Heart left ventricle (tissue), 13 donors: ENCODE results near the gene GBX2.

Experiments used
- POLR2A ChIP-seq, 2 donors: fragments of 450-650 bp; IDR thresholded peaks; one replicate each; pipeline ENCODE4 v1.6.1; 2017; ENCODE audit warnings: antibody characterized with exemption in 2 of 2, mild to moderate bottlenecking in 2 of 2, moderate library complexity in 2 of 2
- TF ChIP-seq, protein P1 (sequence below), 12 donors: fragments of 200-600 bp; sonication (generic) in 4 of 12; IDR thresholded peaks; one replicate each; pipeline versions ENCODE4 v1.5.0 to v1.8.0; 2018 to 2022; ENCODE audit warnings: antibody characterized with exemption in 12 of 12, mild to moderate bottlenecking in 5 of 12
- donor health status: ischemic (EF 13 %, LVEDD 7.1; RV severe dilation, severe dysfunction).
- donor health status: DM: no; HTN: yes; CAD: no.
- donor health status: DM: no; HTN: no; CAD: no.
- donor health status: ischemic (EF 25% LVEDD 6.9; RV normal size, moderate dysfunction).
- donor health status: ischemic (EF 25% LVEDD 5.7; RV mildly dilated, moderate dysfunction).
- donor health status: ischemic (EF 35%, LVEDD 5.7; RV mildly dilated, moderate dysfunction).
- donor health status: nonischemic (EF 11% LVEDD 7.7; RV severe dilation, severe dysfunction).
- donor health status: DM: yes; HTN: yes; CAD: no.
- donor health status: PGD.
- donor health status: ischemic (EF 29% LVEDD 5.4; RV normal size, mild dysfunction).
- donor health status: nonischemic (EF 23%, LVEDD 6.1; RV moderate dilation, normal function).

DNA sequence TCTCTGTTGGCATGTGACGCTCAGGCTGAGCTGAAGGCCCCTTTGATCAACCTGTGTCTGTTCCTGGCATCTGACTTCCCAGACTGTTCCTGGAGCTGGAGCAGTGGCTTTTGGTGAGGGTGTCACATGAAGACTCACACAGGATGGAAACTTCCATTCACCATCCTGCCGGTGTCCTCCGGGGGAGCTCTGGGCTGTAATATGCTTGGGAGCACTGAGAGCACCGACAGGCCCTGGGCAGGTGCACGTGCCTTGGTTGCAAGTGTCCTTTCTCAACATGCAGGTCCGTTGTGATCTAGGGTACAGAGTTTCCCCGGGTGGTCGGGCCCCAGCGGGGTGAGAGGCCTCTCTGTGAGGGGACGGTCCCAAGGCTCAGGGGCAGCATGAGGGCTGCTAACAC lies 24.8 kb upstream of the GBX2 start:
- TF ChIP-seq, protein P1, sequence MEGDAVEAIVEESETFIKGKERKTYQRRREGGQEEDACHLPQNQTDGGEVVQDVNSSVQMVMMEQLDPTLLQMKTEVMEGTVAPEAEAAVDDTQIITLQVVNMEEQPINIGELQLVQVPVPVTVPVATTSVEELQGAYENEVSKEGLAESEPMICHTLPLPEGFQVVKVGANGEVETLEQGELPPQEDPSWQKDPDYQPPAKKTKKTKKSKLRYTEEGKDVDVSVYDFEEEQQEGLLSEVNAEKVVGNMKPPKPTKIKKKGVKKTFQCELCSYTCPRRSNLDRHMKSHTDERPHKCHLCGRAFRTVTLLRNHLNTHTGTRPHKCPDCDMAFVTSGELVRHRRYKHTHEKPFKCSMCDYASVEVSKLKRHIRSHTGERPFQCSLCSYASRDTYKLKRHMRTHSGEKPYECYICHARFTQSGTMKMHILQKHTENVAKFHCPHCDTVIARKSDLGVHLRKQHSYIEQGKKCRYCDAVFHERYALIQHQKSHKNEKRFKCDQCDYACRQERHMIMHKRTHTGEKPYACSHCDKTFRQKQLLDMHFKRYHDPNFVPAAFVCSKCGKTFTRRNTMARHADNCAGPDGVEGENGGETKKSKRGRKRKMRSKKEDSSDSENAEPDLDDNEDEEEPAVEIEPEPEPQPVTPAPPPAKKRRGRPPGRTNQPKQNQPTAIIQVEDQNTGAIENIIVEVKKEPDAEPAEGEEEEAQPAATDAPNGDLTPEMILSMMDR (IDR thresholded peaks at IDR 0.05): no peak
- TF ChIP-seq POLR2A (IDR thresholded peaks at IDR 0.05): no peak
